Measurements from ENCODE around the gene TRIM27. TPM values are rescaled to one million over a fixed set of nuclear protein-coding genes. Genes with fewer than 3 reads are reported as not detected.

TRIM27 gene
- total and polyA plus RNA-seq, 9 donors: 33.3 to 61.1 (median 48.8) TPM

- no peaks in the 10 kb centered on the region for H3K27me3 ChIP-seq
- 73 to 78% (median 75%) methylated on average over 6 of the region's 6 CpGs for WGBS, 3 donors
- H3K4me1 ChIP-seq (ENCODE audit: insufficient read depth): peaks cover 2% of the 10 kb centered on the region
- DNase-seq: no peak
- no peak overlapping the region for H3K27ac ChIP-seq
- no peak overlapping the region for H3K4me3 ChIP-seq
- no peak for TF ChIP-seq POLR2A (IDR thresholded peaks at IDR 0.05)
- no peak for TF ChIP-seq CTCF (IDR thresholded peaks at IDR 0.05)
- TF ChIP-seq EP300 (IDR thresholded peaks at IDR 0.05): no peak
- no peaks in the 10 kb centered on the region for H3K9me3 ChIP-seq
- intact Hi-C loops (cut with DNase I): no loop called here
- no peaks in the 10 kb centered on the region for H3K36me3 ChIP-seq
These were observed 23.4 kb upstream of the TRIM27 start for GRCh38 chr6:28947067-28947765.

- DNase-seq: no peak
- H3K36me3 ChIP-seq: no peaks in the 10 kb centered on the region
- H3K27me3 ChIP-seq: no peaks in the 10 kb centered on the region
- WGBS, 3 donors: 82 to 93% (median 90%) methylated on average over 3 of the region's 3 CpGs
- no peaks in the 10 kb centered on the region for H3K9me3 ChIP-seq
- intact Hi-C loops (cut with DNase I): loop anchor here in 1 of 4 donors (2.0 kb wide), 1 partner anchor 35 kb away; no protein-coding TSS in a partner anchor
- H3K4me3 ChIP-seq: no peak overlapping the region
- peaks cover 2% of the 10 kb centered on the region for H3K4me1 ChIP-seq (ENCODE audit: insufficient read depth)
- no peak overlapping the region for H3K27ac ChIP-seq
- TF ChIP-seq POLR2A (IDR thresholded peaks at IDR 0.05) (no peak), EP300 (IDR thresholded peaks at IDR 0.05) (no peak)
These were observed 21.6 kb upstream of the TRIM27 start for GRCh38 chr6:28945349-28945748.

- Histone ChIP-seq H3K4me1 (ENCODE audit: insufficient read depth) (peaks cover 2% of the 10 kb centered on the region), H3K9me3 (no peaks in the 10 kb centered on the region), H3K4me3 (peak overlapping the region; percentile 35), H3K36me3 (no peaks in the 10 kb centered on the region), H3K27me3 (no peaks in the 10 kb centered on the region), H3K27ac (peak overlapping the region; percentile 42 to 78)
- WGBS, 3 donors: 2 to 5% (median 4%) methylated on average over 12 of the region's 12 CpGs
- intact Hi-C loops (cut with DNase I): loop anchor here in 3 of 4 donors (2.0 to 5.0 kb wide), 3 partner anchors 36 to 47 kb away; no protein-coding TSS in a partner anchor
- DNase-seq: peak; percentile 30 to 62 (median 53)
- TF ChIP-seq POLR2A (IDR thresholded peaks at IDR 0.05): no peak
- TF ChIP-seq EP300 (IDR thresholded peaks at IDR 0.05): no peak
- TF ChIP-seq CTCF (IDR thresholded peaks at IDR 0.05): no peak
These were observed 20.7 kb upstream of the TRIM27 start for GRCh38 chr6:28944412-28944865.

GRCh38 chr6:28943557-28944411 lies 20.0 kb upstream of the TRIM27 start:
- Histone ChIP-seq H3K4me1 (ENCODE audit: insufficient read depth) (peaks cover 2% of the 10 kb centered on the region), H3K9me3 (no peaks in the 10 kb centered on the region), H3K36me3 (no peaks in the 10 kb centered on the region), H3K27ac (peak overlapping the region; percentile 42 to 78), H3K4me3 (peak overlapping the region; percentile 35), H3K27me3 (no peaks in the 10 kb centered on the region)
- 1 to 3% (median 2%) methylated on average over 33 of the region's 33 CpGs for WGBS, 3 donors
- peak; percentile 57 to 74 (median 63) for DNase-seq
- intact Hi-C loops (cut with DNase I): loop anchor here in 3 of 4 donors (2.0 to 5.0 kb wide), 3 partner anchors 37 to 46 kb away; no protein-coding TSS in a partner anchor
- TF ChIP-seq EP300 (IDR thresholded peaks at IDR 0.05) (no peak), POLR2A (IDR thresholded peaks at IDR 0.05) (no peak), CTCF (IDR thresholded peaks at IDR 0.05) (no peak)

Data from ovary (tissue), 9 donors.